T-helper 2 cell (primary cell): ENCODE data around the gene GABARAPL2.
"Not testable (repeated sequence)": the region's sequence is repeated elsewhere in the genome, so short reads cannot be mapped to it uniquely, and the experiment has no call there.

Experiments used
- DNase-seq, 5 experiments: peaks; one replicate each; pipeline versions ENCODE4 v3.0.0 to v3.0.0-alpha.2; 2012 to 2022
- total RNA-seq, 2 donors: gene quantifications; one replicate each; lab custom pipeline; 2026; lab: John Stamatoyannopoulos, UW

GABARAPL2 gene, protein sequence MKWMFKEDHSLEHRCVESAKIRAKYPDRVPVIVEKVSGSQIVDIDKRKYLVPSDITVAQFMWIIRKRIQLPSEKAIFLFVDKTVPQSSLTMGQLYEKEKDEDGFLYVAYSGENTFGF
- total RNA-seq = 34.6 to 44.0 reads per million in 2 donors

DNA sequence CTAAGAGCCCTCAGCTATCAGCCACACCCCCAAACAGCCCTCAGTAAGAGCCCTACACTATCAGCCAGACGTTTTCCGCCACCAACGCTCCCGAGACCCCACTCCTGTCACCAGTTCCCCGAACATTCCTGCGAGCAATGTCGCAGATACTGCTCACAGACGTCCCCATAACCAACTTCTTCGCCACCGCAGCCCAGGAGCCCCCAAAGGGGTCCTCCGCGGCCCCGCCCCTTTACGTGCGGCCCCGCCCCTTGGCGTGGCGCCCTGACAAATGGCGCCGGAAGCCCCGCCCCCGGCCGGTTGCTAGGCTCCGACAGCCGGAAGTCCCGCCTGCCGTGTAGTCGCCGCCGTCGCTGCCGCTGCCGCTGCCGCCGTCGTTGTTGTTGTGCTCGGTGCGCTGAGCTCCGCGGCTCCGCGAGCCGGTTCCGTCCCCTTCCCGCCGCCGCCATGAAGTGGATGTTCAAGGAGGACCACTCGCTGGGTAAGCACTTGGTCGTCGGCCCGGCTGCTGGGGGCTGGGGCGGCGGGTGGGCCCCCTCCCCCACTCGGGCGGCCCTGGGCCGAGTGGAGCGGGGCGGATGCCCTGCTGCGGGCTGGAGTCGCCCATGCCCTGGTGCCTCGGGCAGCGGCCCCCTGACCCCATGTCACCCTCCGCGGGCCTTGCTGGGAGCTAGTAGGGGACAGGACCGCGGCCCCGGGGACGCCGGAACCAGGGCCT lies at the start of gene GABARAPL2:
Gene GABARAPL2 (plus strand): TSS at position 340 of the 718 bp plus-strand sequence. CDS start 108 bp downstream, at position 448.
- peak; percentile 81 to 90 (median 89) for DNase-seq

DNA sequence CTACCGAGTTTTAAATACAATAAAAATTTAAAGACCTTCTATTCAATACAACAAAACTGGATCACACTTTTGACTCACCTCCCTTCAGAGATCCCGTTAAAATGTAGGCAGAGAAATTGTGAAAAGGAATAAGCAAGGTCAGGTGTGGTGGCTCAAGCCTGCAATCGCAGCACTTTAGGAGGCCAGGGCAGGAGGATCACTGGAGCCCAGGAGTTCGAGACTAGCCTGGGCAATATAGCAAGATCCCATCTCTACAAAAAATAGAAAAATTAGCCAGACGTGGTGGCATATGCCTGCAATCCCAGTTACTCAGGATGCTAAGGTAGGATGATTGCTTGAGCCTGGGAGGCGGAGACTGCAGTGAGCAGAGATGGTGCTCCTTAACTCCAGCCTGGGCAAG lies 47.0 kb upstream of the GABARAPL2 start:
- DNase-seq = no peak

DNA sequence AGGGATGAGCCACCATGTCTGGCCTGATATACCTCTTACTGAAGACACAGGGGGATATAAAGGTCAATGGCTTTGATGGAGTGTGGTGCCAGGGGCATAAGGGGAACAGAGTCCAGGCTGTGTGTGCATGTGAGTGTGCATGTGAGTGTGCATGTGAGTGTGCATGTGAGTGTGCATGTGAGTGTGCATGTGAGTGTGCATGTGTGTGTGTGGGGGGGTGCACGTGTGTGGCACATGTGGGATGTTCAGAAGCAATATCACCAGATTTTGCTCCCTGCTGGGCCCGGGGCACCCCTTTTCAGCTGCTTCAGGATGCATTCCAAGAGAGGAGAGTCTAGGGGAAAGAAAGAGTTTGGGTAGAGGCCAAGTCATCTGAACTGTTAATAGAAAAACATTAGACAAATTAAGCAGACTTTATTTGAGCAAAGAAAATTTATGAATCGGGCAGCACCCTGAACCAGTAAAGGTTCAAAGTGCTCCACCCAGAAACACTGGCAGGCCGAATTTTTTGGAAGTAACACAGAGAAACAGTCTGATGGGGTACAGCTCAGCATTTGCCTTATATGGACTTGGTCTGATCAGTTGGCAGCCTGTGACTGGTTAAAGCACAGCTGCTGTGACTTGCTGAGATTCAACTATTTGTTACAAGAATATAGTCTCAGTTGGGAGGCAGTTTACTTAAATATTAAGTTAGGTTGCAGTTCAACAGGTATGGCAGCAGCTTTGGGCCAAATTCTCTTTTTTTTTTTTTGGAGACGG lies 40.0 kb upstream of the GABARAPL2 start:
- DNase-seq = no peak

DNA sequence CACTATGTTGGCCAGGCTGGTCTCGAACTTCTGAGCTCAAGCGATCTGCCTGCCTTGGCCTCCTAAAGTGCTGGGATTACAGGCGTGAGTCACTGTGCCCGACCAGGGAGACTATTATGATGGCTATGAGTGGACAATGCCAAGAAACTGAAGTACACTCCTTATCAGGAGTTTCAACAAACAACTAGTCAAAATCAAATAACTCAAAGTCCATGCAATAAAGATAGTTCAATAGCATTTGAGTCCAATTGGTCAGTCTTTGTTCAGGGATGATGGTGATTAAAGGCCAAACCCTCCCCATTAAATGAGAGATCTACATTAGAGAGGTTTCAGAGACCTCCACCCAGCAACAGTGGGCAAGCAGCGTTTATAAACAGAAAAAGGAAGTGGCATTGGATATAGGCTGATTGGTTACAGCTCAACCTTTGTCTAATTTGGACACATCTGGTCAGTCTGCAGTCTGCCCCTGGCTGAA lies 38.3 kb upstream of the GABARAPL2 start:
- DNase-seq = no peak

GRCh38 chr16:75529056-75529905 lies 36.9 kb upstream of the GABARAPL2 start:
- DNase-seq = no peak

GRCh38 chr16:75529959-75530358 lies 36.2 kb upstream of the GABARAPL2 start:
- no peak for DNase-seq

DNA sequence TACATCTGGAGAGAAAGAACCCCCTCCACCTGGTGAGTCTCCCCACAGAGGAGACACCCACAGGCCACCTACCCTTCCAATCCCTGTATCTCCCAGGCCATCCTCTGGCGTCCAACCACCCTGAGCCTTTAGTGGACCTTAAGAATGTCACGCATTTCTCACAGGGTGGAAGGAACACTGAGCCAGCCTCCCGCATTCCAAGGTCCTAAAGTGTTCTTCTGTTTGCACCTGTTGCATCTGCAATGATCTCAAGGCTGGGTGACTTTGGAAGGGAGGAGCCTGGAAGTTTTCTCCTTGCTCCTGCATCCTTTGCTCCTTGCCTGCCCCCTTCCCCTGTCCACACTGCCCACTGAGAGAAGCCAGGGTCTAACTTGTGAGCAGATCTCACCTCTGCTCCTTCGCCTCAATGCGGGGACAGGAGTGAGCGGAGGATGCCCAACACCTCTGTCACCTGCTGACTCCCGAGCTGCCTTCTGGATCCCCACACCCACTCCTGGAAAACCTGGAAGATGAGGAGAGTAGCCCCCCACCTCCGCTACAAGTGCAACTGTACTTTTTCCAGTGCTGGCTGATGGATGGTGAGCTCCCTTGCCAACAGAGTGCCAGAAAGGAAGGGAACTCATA lies 33.9 kb upstream of the GABARAPL2 start:
- no peak for DNase-seq

- DNase-seq = no peak
Measured at GRCh38 chr16:75532791-75533190, 33.4 kb upstream of the GABARAPL2 start.

GRCh38 chr16:75534560-75535205 lies 31.5 kb upstream of the GABARAPL2 start:
- no peak for DNase-seq

DNA sequence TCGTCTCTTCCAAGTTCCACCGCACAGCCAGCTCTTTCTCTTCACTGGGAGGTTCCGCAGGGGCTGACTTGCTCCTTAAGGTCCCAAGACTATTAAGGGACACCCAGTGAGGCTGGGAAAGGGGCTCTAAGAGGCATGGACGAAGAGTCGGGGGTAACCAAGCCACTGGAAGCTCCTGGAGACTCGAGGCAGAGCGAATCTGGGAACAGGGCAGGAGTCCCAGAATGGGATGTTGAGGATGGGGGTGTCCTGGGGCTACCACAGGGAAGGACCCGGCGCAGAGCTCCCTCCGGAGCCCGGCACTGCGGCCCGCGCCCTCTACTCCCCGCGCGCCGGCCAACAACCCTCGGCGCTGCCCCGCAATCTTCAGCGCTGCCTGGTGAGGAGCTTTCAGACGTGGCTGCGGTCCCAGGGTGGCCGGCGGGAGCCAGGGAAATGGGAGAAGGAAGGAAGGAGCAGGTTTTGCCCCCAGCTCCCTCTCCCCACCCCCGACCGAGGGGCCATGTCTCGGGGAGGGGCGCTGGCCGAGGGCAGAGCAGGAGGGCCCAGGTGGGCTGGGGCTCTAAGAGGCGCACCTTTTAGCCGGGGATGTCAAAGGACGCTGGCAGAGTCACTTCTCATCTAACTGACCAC lies 30.9 kb upstream of the GABARAPL2 start:
- DNase-seq = no peak

DNA sequence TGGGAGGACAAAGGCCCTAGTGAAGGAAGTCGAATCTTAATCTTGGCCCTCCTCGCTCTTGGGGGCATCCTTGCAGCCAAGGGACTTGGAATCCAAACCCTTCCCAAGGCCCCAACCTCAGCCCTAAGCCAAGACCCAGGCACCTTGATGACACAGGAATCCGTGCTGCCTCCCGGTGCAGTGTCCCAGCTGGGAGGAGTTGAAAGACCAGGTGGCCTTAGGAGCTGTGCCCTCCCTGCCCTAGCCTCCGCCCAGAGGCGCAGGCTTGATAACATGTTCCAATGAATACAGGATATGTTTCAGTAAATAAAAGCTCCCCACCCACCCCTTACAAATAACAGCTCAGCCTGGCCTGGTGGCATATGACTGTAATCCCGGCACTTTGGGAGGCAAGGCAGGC lies 30.3 kb upstream of the GABARAPL2 start, which contains the start of gene CHST5:
Gene CHST5 (minus strand): TSS at position 208 of the 400 bp plus-strand sequence. CDS start 5,724 bp downstream, outside the sequence.
- no peak for DNase-seq

- no peak for DNase-seq
Measured at GRCh38 chr16:75537776-75538175, 28.4 kb upstream of the GABARAPL2 start.

- not testable (repeated sequence) for DNase-seq
Measured at GRCh38 chr16:75538882-75539565, 27.2 kb upstream of the GABARAPL2 start.

GRCh38 chr16:75541236-75541635 lies 24.9 kb upstream of the GABARAPL2 start:
- DNase-seq = no peak

GRCh38 chr16:75542462-75542861 lies 23.7 kb upstream of the GABARAPL2 start:
- DNase-seq = not testable (repeated sequence)

- DNase-seq = not testable (repeated sequence)
Measured at GRCh38 chr16:75545879-75546278, 20.3 kb upstream of the GABARAPL2 start.

DNA sequence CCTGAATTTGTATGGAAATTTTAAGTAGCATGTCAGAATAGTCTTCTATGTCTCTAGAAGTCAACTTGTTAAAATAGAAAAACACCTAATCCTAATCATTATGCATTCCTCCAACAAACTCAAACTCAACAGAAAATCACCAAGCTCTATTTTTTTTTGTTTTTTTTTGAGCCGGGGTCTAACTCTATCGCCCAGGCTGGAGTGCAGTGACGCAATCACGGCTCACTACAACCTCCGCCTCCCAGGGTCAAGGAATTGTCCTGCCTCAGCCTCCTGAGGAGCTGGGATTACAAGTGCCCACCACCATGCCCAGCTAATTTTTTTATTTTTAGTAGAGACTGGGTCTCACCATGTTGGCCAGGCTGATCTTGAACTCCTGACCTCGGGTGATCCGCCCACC lies 19.9 kb upstream of the GABARAPL2 start:
- DNase-seq = no peak

GRCh38 chr16:75548456-75548855 lies 17.7 kb upstream of the GABARAPL2 start:
- not testable (repeated sequence) for DNase-seq

DNA sequence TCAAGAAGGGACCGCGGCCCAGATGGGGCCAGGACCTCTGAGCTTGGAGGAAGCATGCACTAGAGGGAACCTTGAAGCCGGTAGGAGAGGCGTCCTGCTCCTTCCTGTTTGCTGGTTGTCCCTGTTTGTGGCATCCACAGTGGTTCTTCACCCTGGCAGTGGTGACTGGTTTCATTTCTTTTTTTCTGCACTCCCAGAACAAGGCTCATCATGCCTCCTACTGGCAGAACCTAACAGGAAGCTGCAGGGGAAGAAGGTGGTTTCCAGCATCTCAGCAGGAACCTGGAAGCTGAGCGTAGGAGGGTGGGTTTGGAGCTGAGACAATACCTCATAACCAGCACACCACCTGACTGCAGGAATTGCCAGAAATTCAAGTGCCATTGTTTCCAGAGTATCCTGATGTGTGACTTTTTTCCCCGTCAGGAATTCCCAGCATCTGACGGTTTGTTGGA lies 15.9 kb upstream of the GABARAPL2 start:
- DNase-seq = peak in 1 of 5 experiments; percentile 51

DNA sequence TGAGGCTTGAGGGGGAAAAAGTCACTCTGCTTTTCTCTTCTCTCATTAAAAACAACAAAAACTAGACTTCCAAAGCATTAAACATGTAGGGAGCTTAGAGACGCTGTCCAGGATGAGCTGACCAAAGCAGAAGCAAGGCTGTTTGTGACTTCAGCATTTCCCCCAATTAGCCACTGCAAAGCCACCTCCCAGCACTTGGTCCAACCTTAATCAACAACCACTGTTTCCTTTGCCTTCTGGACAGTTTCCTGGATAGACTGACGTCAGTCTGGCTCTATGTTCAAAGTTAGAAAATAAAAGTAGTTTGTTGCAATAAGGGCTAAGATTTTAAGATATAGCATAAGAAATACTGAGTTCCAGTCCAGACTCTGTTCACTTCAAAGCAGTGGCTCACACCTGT lies 13.2 kb upstream of the GABARAPL2 start:
- DNase-seq = no peak
